Measurements from ENCODE around the gene ARL10. TPM values are rescaled to one million over a fixed set of nuclear protein-coding genes. Genes with fewer than 3 reads are reported as not detected.

Gene ARL10
- total RNA-seq, 1 donor from 2014 or later = 9.1 TPM

DNA sequence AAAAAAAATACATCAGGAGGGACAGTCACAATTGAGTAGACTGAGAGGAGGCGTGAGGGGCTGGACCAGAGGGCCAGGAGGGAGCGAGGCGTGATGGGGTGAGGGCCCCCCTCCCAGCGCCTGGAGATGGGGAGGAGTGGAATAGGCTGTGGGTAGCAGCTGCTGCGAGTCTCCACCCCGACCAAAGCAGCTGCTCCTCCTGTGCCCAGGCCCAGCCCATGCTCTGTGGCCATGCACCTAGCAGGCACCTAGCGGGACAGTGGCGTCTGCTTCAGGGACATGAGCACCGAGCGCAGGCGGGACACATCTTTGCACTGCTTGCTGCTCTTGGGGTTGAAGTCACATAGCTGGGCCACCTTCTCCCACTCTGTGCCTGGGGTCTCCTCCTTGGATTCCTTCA, 27.2 kb downstream of the ARL10 start:
- TF ChIP-seq EZH2 (IDR thresholded peaks at IDR 0.05) (no peak), EZH2phosphoT487 (IDR thresholded peaks at IDR 0.05) (no peak)
- TF ChIP-seq, protein P1, sequence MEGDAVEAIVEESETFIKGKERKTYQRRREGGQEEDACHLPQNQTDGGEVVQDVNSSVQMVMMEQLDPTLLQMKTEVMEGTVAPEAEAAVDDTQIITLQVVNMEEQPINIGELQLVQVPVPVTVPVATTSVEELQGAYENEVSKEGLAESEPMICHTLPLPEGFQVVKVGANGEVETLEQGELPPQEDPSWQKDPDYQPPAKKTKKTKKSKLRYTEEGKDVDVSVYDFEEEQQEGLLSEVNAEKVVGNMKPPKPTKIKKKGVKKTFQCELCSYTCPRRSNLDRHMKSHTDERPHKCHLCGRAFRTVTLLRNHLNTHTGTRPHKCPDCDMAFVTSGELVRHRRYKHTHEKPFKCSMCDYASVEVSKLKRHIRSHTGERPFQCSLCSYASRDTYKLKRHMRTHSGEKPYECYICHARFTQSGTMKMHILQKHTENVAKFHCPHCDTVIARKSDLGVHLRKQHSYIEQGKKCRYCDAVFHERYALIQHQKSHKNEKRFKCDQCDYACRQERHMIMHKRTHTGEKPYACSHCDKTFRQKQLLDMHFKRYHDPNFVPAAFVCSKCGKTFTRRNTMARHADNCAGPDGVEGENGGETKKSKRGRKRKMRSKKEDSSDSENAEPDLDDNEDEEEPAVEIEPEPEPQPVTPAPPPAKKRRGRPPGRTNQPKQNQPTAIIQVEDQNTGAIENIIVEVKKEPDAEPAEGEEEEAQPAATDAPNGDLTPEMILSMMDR (IDR thresholded peaks at IDR 0.05) = no peak
- Histone ChIP-seq H3K4me3 (no peak overlapping the region), H4K20me1 (ENCODE audit: low read depth) (peaks cover 4% of the 10 kb centered on the region), H3K36me3 (no peaks in the 10 kb centered on the region), H3K9me3 (ENCODE audit: low read depth) (no peaks in the 10 kb centered on the region), H3K4me2 (no peak overlapping the region), H2AFZ (replicated peaks) (no peak overlapping the region), H3F3A (ENCODE audit: low read depth) (peaks cover 7% of the 10 kb centered on the region), H3K9ac (no peak overlapping the region), H3K27me3 (no peaks in the 10 kb centered on the region), H3K79me2 (ENCODE audit: low read depth) (peaks cover 24% of the 10 kb centered on the region), H3K27ac (no peak overlapping the region), H3K4me1 (peaks cover 6% of the 10 kb centered on the region)
- Mint-ChIP-seq H3K27me3 (ENCODE audit: insufficient read depth, low read depth) (peaks cover 14% of the 10 kb centered on the region), H3K27ac (no peak overlapping the region), H3K4me3 (no peak overlapping the region), H3K4me1 (peaks cover 10% of the 10 kb centered on the region), H3K36me3 (peaks cover 3% of the 10 kb centered on the region), H3K9me3 (no peaks in the 10 kb centered on the region)
- no peak for DNase-seq (ENCODE audit: low spot score)

GRCh38 chr5:176394096-176394495, 28.8 kb downstream of the ARL10 start:
- H3K36me3 Mint-ChIP-seq = peaks cover 3% of the 10 kb centered on the region
- DNase-seq (ENCODE audit: low spot score) = no peak
- H3K27me3 Mint-ChIP-seq (ENCODE audit: insufficient read depth, low read depth) = peaks cover 8% of the 10 kb centered on the region
- no peak overlapping the region for H2AFZ ChIP-seq (replicated peaks)
- H3K4me2 ChIP-seq = no peak overlapping the region
- H3K9ac ChIP-seq = no peak overlapping the region
- H3K27ac Mint-ChIP-seq = no peak overlapping the region
- no peak for TF ChIP-seq EZH2phosphoT487 (IDR thresholded peaks at IDR 0.05)
- no peak for TF ChIP-seq EZH2 (IDR thresholded peaks at IDR 0.05)
- TF ChIP-seq, protein P1 (IDR thresholded peaks at IDR 0.05) = no peak
- H3F3A ChIP-seq (ENCODE audit: low read depth) = peaks cover 6% of the 10 kb centered on the region
- H3K79me2 ChIP-seq (ENCODE audit: low read depth) = peaks cover 15% of the 10 kb centered on the region
- no peak overlapping the region for H3K4me3 Mint-ChIP-seq
- no peak overlapping the region for H3K27ac ChIP-seq
- peaks cover 4% of the 10 kb centered on the region for H3K4me1 ChIP-seq
- H3K4me1 Mint-ChIP-seq = peaks cover 5% of the 10 kb centered on the region
- H3K27me3 ChIP-seq = no peaks in the 10 kb centered on the region
- no peaks in the 10 kb centered on the region for H3K9me3 ChIP-seq (ENCODE audit: low read depth)
- no peaks in the 10 kb centered on the region for H4K20me1 ChIP-seq (ENCODE audit: low read depth)
- H3K36me3 ChIP-seq = no peaks in the 10 kb centered on the region
- no peak overlapping the region for H3K4me3 ChIP-seq
- H3K9me3 Mint-ChIP-seq = no peaks in the 10 kb centered on the region

- H3K4me1 Mint-ChIP-seq = no peaks in the 10 kb centered on the region
- no peak overlapping the region for H3K4me2 ChIP-seq
- no peaks in the 10 kb centered on the region for H3K27me3 ChIP-seq
- no peaks in the 10 kb centered on the region for H3K4me1 ChIP-seq
- H3K4me3 Mint-ChIP-seq = no peak overlapping the region
- no peak overlapping the region for H3K27ac ChIP-seq
- no peak overlapping the region for H3K9ac ChIP-seq
- no peaks in the 10 kb centered on the region for H3K9me3 Mint-ChIP-seq
- H4K20me1 ChIP-seq (ENCODE audit: low read depth) = no peaks in the 10 kb centered on the region
- no peaks in the 10 kb centered on the region for H3K36me3 ChIP-seq
- no peak overlapping the region for H2AFZ ChIP-seq (replicated peaks)
- peaks cover 2% of the 10 kb centered on the region for H3K36me3 Mint-ChIP-seq
- no peak overlapping the region for H3K27ac Mint-ChIP-seq
- no peaks in the 10 kb centered on the region for H3F3A ChIP-seq (ENCODE audit: low read depth)
- peaks cover 5% of the 10 kb centered on the region for H3K27me3 Mint-ChIP-seq (ENCODE audit: insufficient read depth, low read depth)
- TF ChIP-seq EZH2 (IDR thresholded peaks at IDR 0.05) = no peak
- TF ChIP-seq, protein P1 (IDR thresholded peaks at IDR 0.05) = no peak
- TF ChIP-seq EZH2phosphoT487 (IDR thresholded peaks at IDR 0.05) = no peak
- H3K9me3 ChIP-seq (ENCODE audit: low read depth) = no peaks in the 10 kb centered on the region
- H3K4me3 ChIP-seq = no peak overlapping the region
- no peak for DNase-seq (ENCODE audit: low spot score)
- peaks cover 7% of the 10 kb centered on the region for H3K79me2 ChIP-seq (ENCODE audit: low read depth)
Measured at GRCh38 chr5:176394881-176395675, 29.8 kb downstream of the ARL10 start.

Measured in neural progenitor cell (in vitro differentiated cells).